Activated T-cell treated with anti-CD3 and anti-CD28 coated beads for 24 hours (primary cell): ENCODE data around the gene CCNB1IP1.
"Not testable (repeated sequence)": the region's sequence is repeated elsewhere in the genome, so short reads cannot be mapped to it uniquely, and the experiment has no call there.

ENCODE experiments used
- DNase-seq: peaks from one replicate; pipeline ENCODE4 v3.0.0-alpha.2; 2020; ENCODE audit warnings: low read depth

CCNB1IP1 gene

GRCh38 chr14:20332788-20333493 lies at the start of gene CCNB1IP1:
TSS of gene CCNB1IP1 (minus strand) at chr14:20333279. CDS start at chr14:20316523, 16,756 bp downstream.
- peak; percentile 45 for DNase-seq

DNA sequence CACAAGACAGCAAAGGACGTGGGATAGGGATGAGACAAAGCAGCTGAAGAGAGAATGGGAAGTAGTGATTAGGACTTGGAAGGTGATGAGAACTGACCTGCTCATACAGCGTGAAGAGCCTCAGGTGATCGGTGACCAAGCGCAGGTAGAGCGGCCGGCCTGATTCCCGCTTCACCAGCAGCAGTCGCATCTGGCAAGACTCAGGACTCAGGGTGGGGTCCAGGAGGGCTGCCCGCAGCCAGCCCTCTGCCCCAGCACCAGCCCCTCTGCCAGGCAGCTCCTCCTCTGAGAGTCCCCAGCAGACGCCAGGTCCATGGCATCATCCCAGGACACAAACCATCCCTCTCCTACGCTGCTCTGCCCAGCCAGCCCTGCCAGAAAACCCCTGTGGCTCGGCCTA lies 49.4 kb upstream of the CCNB1IP1 start:
- no peak for DNase-seq

DNA sequence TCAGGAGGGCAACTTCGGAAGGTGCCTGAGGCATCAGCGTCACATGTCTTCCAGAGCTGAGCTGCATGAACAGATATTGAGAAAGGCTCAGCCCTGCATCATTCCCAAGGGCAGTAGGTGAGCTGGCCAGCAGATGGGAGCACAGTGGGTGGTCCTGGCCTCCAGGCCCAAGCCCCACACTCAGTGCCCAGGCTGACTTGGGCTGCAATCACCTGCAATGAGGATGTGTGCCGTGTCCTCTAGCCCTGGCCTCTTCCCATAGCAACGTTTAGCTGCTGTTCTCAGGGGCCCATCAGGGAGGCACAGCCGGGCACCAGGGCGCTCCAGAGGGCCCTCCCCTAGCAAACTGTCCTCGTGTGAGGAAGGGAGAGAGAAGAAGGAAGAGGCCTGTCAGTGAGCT lies 48.3 kb upstream of the CCNB1IP1 start:
- DNase-seq: no peak

DNA sequence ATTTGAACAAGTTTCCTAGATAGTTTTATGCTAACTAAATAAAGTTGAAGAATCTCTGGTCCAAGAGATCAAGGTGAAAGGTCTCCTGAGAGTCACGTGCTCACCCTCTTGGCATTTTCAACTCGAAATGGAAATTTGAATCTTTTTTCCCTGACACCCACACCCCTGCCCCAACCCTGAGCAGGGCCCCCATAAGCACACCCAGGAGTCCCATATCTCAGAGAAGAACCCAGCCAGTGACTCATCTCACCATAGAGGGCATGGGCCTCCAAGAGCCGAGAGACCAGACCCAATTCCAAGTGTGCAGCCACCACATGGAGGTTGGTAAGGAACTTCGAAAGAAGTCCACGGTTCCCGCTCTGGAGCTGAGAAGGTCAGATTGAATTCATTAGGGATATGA lies 47.6 kb upstream of the CCNB1IP1 start:
- DNase-seq: no peak

GRCh38 chr14:20379743-20380142 lies 46.7 kb upstream of the CCNB1IP1 start:
- no peak for DNase-seq

GRCh38 chr14:20377171-20377570 lies 44.1 kb upstream of the CCNB1IP1 start:
- no peak for DNase-seq

- no peak for DNase-seq
Observed at GRCh38 chr14:20376071-20376588, 43.1 kb upstream of the CCNB1IP1 start.

DNA sequence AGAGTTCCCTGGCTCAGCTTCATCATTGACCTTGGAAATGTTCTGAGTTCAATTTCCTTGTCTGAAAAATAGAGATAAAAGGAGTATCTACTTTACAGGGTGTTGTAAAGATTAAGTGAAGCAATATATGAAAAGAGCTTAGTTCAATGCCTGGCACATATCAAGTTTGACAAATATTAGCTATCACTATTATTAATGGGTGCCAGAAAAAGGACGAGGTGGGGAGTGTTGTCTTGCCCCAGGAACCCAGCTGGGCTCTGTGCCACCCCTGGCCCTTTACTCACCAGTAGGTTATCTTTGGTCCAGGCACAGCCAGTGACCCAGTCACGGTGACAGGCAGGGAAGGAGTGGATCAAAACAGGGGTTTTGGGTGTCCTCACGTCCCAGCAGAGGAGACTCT lies 42.4 kb upstream of the CCNB1IP1 start:
- DNase-seq: no peak

DNA sequence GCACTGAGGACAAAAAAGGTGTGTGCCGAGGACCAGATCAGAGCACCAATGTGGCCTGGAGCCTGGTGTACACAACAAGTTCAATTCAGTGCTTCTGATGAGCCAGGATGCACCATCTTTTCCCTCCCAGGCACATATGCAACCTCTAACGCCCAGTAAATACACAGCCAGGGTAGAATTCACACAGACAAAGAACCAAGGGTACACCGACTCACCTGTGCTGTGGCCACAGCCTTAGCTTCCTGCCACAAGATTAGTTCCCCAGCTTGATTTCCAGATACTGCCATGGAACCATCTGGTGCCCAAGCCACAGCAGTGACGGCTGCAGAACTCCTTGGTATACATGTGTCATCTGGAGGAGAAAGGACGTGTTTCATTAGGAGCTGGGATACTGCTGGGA lies 39.7 kb upstream of the CCNB1IP1 start:
- no peak for DNase-seq

DNA sequence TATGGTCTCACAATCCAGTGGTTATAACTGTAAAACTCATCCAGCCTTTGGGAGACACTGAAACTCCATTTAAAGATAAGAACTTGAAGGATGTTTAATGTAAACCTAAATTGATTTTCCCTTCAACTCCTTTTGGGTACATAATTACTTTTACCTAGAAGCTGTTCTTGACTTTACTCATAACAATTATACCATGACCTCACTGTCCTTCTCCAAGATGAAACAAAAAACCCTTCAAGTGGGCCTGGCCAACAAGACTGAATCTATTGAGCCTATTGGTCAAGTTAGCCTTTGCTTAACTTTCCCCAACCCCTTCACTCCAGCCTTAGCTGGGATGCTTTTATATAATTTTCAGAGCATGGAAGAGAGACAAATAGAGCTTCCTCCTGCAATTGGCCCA lies 32.8 kb upstream of the CCNB1IP1 start:
- DNase-seq: no peak

- not testable (repeated sequence) for DNase-seq
Observed at GRCh38 chr14:20358474-20358873, 25.4 kb upstream of the CCNB1IP1 start.

GRCh38 chr14:20356422-20356821 lies 23.3 kb upstream of the CCNB1IP1 start:
- no peak for DNase-seq

DNA sequence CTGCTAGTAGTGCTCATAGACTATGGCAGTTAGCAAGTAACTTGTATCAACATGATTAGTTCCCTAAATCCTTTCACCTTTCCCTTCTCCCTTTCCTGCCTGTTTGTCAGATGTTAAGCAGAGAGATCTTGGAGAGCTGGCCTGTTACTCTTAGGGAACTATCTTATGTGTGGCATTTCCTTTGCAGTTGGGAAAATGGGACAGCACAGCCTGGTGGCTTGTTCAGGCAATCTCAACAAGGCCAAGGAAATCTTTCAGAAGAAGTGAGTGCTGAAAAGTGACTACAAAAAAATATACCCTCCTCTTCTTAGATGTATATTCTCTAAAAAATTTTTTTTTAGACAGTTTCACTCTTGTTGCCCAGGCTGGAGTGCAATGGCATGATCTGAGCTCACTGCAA lies 17.8 kb upstream of the CCNB1IP1 start:
- no peak for DNase-seq

DNA sequence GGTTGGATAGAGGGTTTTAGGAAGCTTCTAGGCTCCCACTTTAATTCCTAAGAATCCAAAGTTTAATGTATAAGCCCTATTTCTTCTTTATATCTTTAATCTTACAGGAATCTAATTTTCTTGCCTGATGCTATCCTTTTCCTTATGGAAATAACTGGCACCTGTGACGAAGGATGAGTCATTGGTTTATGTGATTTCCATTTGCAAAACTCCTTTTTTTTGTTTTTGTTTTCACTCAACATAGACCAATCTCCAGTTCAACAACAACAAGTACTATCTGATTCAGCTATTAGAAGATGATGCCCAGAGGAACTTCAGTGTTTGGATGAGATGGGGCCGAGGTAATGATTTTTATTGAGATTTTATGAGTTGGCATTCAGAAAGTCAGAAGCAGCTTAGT lies 17.2 kb upstream of the CCNB1IP1 start:
- DNase-seq: no peak

DNA sequence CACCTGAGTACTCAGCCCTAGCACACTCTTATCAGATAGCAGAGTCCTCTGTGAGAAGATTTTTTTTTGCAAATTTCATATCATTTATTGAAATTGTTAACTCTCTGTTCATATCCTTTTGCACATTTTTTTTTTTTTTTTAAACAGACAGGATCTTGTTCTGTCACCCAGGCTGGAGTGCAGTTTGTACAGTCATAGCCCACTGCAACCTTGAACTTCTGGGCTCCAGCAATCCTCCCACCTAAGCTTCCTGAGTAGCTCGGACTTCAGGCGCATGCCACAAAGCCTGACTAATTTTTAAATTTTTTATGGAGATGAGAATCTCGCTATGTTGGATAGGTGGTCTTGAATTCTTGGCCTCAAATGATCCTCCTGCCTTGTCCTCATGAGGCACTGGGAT lies 14.7 kb upstream of the CCNB1IP1 start:
- DNase-seq: no peak

GRCh38 chr14:20346713-20347112 lies 13.6 kb upstream of the CCNB1IP1 start:
- no peak for DNase-seq

DNA sequence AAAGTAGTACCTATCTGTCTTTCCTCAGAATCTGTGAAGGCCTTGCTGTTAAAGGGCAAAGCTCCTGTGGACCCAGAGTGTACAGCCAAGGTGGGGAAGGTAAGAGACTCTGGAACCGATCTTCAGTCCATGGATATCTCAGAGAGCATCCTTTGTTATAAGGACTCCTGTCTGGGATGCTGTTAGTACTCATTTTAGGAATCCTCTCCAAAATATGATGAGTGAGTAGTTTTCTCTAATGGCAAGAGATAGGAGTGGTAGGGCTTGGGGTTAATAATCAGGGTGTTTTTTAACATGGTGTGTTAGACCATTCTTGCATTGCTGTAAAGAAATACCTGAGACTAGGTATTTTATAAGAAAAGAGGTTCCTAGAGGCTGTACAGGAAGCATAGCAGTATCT lies 12.3 kb upstream of the CCNB1IP1 start:
- no peak for DNase-seq

DNA sequence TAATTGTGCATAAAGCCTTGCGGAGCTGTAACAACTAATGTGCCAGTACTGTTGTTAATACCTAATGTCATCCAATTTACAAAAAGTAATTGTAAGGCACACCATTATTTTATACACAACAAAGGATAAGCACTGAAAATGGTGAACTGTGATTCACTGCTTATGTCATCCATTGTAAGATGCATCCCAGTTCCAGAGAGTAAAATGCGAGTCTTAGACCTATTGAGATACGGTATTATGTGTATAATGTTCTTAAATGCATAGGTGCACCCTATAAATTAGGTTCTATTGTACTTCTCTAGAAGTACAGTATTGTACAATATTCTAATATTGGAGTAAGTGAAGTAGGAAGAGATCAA lies 10.8 kb upstream of the CCNB1IP1 start:
- no peak for DNase-seq

DNA sequence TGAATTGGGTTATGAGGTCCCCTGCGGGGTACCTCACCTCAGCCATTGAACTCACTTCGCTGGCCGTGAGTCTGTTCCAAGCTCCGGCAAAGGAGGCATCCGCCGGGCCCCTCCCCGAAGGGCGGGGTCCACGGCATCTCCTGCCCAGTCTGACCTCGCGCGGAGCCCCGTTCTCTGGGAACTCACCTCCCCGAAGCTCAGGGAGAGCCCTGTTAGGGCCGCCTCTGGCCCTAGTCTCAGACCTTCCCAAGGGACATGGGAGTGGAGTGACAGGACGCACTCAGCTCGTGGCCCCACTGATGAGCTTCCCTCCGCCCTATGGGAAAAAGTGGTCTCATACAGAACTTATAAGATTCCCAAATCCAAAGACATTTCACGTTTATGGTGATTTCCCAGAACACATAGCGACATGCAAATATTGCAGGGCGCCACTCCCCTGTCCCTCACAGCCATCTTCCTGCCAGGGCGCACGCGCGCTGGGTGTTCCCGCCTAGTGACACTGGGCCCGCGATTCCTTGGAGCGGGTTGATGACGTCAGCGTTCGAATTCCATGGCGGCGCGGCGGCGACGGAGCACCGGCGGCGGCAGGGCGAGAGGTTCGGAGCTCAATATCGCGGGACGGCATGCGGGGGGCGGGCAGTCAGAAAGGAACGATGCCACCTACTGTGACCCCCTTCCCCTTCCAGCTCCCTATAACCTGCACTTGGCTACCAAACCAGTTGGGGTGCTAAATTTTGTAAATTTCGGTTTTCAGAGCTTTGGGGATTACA lies 10.2 kb upstream of the CCNB1IP1 start, which contains the start of gene PARP2:
Gene PARP2, plus strand, starts transcription at position 544 of the 770 bp plus-strand sequence. Its CDS starts 7 bp downstream, at position 551.
- peak; percentile 92 for DNase-seq

DNA sequence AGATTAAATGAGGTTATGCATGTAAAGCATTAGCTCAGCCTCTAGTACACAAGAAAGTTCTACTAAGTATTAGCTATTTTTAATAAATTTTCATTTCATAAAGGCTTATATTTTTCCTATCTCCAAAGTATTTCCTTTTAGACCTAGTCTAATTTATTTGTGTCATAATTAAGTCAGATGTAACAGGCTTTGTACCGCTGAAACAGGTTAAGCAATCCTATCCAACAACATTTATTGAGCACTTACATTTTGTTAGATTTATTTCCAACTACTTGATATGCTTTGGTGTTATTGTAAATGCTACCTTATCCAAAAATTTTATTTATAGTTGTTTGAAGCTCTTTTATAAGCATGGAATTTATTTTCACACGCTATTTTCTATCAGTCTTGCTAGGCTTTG lies 8.6 kb upstream of the CCNB1IP1 start:
- no peak for DNase-seq

- not testable (repeated sequence) for DNase-seq
Observed at GRCh38 chr14:20341032-20341431, 8.0 kb upstream of the CCNB1IP1 start.

DNA sequence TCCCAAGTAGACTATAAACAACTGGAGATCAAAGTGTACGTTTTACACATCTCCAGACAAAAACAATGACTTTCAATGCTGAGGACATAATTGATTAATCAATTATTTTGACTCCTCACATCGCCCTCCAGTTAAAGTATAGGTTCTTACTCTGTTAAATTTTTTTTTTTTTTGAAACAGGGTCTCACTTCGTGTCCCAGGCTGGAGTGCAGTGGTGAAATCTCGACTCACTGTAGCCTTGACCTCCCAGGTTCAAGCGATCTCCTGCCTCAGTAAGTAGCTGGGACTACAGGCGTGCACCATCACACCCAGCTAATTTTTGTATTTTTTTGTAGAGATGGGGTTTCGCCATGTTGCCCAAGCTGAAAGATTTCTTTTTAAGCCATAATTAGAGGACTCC lies 938 bp upstream of the CCNB1IP1 start:
- no peak for DNase-seq

DNA sequence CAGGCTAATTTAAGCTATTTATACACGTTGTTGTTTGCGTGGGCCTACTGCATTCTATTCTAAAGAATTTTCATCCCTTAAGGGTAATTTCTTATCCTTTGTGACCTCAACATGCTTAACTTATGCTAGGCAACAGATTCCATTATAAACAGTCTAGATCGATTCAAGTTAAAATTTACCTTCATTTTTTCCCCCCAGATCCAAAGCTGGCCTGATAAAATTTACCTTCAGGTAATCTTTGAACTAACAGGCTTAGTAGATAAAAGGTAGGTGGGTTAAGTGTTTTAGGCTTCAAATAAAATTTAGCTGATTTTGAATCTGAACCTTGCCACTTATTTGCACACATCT lies 389 bp upstream of the CCNB1IP1 start:
- DNase-seq: no peak

GRCh38 chr14:20332431-20332787 lies 670 bp downstream of the CCNB1IP1 start:
- DNase-seq: no peak
